Astrocyte of the cerebellum (primary cell): ENCODE data around the gene MAP3K7.

Source experiments
- DNase-seq: peaks from one replicate; pipeline ENCODE4 v3.0.0-alpha.2; 2011; ENCODE audit warnings: low read depth
- H3K4me3 ChIP-seq: 2 replicates; pipeline ENCODE4 v1.5.1; 2011; ENCODE audit warnings: mild to moderate bottlenecking, low read depth, low read length, moderate library complexity
- in situ Hi-C: cut with HindIII; loops from 2 replicates; pipeline ENCODE4 v1.10.0; 2017; ENCODE audit warnings: low sequenced_read_pairs
- TF ChIP-seq, protein P1 (sequence below): IDR thresholded peaks from 2 replicates; pipeline ENCODE4 v1.5.1; 2012; ENCODE audit warnings: low read length, low read depth, moderate library complexity, mild to moderate bottlenecking; ENCODE audit errors: missing control alignments

Gene MAP3K7

DNA sequence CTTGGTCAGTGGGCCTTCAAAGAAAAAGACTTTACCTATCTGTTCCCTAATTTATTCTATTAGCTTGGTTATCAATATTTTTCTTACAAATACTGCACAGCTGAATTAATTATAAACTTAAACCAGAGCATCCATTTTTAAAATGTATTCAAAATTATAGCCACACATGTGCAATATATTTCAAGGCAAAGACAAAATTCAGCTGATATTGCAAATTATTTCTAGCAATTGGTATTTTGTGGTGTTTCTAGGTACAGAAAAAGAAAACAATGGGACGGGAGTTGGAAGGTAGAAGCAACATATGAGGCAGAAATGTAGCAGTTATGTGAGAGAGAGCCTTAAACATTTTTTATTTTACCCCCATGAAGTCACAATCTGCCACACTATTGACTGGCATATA, 64.9 kb downstream of the MAP3K7 start:
- in situ Hi-C loops, result no loop called here
- TF ChIP-seq, protein P1, sequence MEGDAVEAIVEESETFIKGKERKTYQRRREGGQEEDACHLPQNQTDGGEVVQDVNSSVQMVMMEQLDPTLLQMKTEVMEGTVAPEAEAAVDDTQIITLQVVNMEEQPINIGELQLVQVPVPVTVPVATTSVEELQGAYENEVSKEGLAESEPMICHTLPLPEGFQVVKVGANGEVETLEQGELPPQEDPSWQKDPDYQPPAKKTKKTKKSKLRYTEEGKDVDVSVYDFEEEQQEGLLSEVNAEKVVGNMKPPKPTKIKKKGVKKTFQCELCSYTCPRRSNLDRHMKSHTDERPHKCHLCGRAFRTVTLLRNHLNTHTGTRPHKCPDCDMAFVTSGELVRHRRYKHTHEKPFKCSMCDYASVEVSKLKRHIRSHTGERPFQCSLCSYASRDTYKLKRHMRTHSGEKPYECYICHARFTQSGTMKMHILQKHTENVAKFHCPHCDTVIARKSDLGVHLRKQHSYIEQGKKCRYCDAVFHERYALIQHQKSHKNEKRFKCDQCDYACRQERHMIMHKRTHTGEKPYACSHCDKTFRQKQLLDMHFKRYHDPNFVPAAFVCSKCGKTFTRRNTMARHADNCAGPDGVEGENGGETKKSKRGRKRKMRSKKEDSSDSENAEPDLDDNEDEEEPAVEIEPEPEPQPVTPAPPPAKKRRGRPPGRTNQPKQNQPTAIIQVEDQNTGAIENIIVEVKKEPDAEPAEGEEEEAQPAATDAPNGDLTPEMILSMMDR, result no peak
- H3K4me3 ChIP-seq, result no peak overlapping the region

DNA sequence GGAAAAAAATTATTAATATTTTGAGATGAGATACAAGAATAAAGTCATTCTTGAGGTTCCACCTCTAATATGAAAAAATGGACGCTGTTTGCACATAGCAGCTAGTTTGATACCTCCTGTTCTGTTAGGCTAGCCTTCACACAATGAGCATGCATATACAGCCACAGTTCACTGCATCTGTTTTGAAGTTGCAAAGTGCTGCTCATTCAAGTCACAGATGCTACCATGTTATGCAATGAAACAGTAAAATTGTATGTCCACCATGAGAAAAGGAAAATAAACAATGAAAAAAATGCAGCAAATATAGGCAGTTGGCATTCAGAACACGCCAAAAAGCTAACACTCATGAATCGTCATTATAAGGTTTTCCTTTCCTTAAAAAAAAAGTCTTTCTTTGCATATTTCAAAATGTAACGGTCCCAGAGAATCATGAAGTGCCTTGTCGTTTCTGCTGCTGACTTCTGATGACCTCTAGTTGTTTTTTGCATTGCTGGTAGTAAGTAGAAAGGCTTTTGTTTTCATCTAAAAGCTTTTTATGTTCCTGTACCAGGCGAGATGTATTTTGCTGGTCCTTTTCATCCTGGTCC, 70.7 kb downstream of the MAP3K7 start:
- no peak overlapping the region for H3K4me3 ChIP-seq
- DNase-seq, result no peak
- TF ChIP-seq, protein P1, result no peak
- in situ Hi-C loops, result no loop called here

More for the DNA sequence above, 64.9 kb downstream of the MAP3K7 start:
- DNase-seq, result no peak

DNA sequence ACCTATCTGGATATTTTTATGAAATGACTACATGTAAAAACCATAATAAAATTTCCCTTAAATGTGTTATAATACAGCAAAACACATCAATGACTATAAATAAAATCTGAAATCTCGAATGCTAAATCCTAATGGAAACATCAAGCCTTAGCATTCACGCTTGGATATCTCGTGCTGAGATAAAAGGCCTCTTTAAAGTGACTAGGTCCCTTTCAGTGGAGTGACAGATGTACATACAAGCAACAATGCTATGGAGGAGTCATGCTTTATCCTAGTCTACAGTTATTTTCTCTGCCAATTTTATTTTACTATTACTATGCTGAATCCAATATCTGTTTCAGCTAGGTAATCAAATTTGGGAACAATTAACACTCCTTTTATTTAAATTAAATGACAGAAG, 72.4 kb downstream of the MAP3K7 start:
- DNase-seq, result no peak
- no peak overlapping the region for H3K4me3 ChIP-seq
- TF ChIP-seq, protein P1, result no peak
- in situ Hi-C loops, result no loop called here

DNA sequence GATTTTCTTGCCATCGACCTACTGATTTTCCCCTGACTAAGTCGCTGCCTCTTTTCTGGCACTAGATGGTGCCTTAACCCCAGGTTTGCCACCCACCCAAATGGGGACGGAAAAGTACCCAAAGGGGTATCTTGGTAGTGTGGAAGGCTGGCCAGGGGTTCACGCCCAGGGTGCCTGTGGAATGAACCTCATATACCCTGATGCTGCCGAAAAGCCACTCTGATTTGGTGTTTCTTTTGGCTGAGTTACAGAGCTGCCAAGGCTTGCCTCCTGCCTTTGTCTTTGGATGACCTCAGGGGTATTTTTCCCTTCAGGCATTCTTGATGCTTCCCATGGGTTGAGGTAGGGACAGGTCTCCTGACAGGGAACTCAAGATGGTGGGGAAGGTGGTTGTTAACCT, 78.1 kb downstream of the MAP3K7 start:
- no peak overlapping the region for H3K4me3 ChIP-seq
- no peak for DNase-seq
- in situ Hi-C loops, result no loop called here
- TF ChIP-seq, protein P1, result no peak

DNA sequence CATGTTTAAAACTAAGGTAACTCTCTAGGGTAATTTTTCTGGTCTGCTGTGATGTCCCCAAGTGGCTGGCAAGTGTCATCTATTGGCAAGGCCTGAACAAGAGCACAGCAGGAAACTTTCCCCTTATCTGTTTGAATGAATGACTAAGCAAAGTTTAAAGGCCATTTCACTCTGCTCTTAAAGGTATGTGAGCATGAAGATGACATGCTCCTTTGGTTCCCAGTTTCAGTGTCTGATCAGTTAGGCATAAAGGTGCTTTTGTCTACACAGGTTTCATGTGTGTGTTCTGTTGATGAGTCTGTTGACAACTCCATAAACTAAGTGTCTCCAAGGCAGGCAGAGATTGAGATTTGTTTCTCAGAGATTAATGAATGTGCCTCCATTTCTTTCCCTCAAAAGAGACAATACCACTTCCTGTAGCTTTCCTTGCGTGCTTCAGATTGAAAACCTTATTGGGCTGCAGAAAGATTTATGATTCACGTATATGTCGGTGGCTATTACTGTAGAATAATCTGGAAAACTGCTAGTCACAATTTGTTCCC, 83.9 kb downstream of the MAP3K7 start:
- H3K4me3 ChIP-seq, result no peak overlapping the region
- in situ Hi-C loops, result no loop called here
- DNase-seq, result no peak
- TF ChIP-seq, protein P1, result no peak

DNA sequence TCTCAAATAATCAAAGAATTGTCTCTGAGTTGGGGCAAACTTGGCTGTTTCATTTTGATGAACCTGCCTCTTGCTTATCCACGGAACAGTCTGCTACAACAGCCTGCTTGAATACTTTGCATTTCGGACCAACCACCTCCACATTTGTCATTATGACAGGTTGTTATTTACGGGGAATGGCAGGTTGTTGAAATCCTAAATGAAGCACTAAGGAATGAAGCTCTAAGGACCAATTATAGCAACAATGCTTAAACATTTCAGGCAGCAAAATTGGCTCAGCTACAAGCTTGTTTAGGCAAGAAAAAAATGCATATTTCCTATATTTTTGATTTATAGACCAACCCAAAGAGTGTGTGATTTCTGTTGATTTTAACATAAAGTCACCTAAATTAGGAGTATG, 84.5 kb downstream of the MAP3K7 start:
- DNase-seq, result no peak
- H3K4me3 ChIP-seq, result no peak overlapping the region
- TF ChIP-seq, protein P1, result no peak
- in situ Hi-C loops, result no loop called here

DNA sequence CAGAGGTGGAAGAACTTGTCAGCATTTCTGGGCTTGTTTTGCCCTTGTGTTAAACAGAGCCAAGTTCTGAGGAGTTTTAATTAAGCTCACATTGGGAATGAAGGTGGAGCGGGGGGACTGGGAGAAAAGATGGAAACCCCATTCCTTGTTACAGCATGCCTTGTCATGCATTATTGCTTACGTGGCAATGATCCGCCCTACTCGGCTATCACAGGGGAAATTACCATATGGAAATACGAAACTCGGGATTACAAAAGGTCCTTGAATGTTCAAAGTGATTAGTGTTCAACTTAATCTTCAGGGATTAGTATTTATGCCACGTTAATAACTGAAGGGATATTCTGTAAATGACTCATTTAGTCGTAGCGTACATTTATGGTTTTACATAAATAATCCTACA, 86.4 kb downstream of the MAP3K7 start:
- TF ChIP-seq, protein P1, result no peak
- in situ Hi-C loops, result no loop called here
- no peak overlapping the region for H3K4me3 ChIP-seq
- no peak for DNase-seq
